NCI-H2171 treated with DMSO at 0.1 percent for 48 hours (cell line): ENCODE measurements around the gene SCN3A.

ENCODE experiments used
- DNase-seq: peaks from one replicate; lab custom pipeline; 2025; lab: John Stamatoyannopoulos, UW

The SCN3A gene

DNA sequence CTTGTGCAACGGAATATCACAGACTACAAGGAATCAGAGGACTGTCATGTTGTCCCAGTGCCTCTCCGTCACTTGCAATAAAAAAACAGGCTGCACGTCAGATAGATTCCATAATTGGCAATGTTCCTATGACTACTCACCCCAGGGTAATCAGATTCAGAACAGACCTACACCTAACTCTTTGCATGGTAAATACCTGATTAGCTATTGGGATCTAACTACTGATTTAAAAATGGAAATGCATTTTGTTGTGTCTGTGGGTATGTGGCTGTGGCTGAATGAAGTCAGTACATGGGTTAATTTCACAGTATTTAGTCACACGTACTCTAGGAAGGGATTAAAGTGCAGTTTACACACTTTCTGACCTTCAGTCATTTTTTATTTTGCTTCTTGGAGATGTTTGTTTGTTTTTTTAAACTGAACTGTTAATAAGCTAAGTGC, 91.7 kb downstream of the SCN3A start:
- DNase-seq = no peak

DNA sequence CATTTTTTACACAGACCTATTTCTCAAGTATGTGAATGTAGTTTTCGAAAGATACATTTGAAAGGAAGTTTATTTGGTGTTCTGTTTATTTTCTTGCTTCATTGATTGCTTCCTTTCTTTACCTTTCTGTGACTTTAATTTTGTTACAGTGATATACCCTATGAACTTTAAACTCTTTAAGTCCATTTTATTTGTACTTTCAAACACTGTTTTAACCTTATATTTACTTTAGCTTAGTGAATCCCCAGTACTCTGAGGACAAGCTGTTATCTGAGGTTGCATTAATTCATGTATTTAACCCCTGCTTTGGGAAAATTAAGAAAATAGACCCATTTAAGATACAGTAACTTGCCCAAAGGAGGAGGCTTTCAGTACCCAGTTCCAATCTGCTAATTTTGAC, 93.5 kb downstream of the SCN3A start:
- no peak for DNase-seq

DNA sequence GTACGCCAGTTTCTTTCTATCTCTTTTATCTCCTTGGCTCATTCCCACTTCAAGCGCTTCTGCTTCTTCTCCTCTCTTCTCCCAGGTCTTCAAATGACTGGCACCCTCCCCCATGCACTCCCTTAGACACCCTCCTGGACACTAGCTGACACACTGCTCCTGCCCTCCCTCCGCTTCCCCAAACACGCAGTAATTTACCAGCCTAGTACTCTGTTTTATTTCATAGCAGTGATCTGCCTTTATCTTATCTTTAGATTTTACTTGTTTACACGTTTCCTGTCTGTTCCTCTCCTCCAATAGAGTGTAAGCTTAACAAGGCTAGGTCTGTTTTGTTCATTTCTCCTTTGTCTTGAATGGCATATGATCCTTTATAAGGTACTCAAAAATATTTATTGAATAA, 93.9 kb downstream of the SCN3A start:
- DNase-seq = no peak

DNA sequence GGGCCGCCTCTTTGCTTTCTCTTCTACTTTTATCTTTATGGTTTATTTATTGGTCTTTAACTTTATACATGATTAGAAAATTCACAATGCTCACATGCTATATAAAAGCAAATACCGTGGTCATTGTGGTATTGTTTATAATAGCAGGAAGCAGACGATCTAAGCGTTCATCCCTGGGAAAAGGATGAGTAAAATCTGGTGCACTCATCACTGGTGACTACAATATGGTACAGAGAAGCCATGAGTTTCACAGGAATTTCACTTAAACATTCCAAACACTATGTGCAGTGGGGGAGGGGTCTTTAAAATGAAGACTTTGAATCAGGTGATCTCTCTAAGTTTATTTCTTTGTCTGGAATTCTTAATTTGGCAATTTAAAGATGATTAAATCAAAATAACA, 97.9 kb downstream of the SCN3A start:
- no peak for DNase-seq

DNA sequence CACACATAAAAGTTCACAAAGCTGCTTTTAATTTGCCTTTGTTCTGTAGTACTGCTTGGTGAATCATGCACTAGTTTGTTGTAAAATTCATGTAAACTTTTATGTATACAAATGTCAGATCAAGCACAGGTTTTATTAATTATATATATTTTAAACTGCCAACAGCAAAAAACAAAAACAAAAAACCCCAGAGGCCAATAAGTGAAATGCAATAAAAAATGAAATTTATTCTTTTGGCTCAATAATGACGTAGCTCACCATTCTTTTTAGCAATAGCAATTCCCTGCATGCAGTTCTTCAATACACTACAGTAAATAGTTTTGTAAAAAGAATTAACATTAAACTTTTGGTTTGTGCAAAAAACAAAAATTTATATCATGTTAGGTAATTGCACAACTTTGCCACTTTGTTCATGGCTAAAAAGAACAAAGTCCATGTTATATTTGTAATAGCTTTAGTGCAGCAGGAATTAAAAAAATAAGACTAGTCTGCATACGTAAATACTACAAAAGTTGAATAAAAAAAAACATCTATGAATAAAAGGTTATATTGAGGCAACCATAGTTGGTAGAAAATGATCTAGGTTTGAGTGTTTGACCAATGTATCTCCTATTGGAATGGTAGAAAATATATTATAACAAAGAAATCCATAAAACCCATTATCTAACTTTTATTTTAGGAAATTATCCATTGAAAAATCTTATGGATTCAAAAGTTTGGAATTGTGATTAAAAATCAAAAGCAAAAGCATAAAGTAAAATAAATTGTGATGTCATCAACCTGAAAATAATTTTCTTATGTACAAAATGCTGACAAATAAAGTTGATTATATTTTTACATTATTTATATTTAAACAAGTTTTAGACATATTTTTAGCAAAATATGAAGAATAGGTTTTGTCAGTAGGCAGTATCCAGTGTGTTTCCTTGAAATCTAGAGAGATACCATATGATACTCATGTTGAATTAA, 115.6 kb downstream of the SCN3A start:
- DNase-seq = no peak

DNA sequence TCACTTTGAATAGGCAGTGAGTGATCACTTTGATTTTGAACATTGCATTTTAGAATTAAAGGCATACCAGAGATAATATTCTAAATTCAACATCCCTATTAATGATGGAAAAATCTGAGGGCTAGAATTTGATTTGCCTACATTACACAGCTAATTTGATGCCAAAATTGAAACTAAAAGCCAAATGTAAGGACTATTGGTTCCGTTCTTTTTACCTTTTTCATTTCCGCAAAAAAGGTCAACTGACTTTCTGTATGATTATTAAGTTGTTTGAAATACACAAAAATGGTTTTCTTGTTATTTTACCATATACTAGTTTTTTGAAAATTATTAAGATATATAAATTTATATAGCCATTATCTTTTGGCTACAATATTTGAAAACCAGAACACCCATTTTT, 117.5 kb downstream of the SCN3A start:
- DNase-seq = no peak

DNA sequence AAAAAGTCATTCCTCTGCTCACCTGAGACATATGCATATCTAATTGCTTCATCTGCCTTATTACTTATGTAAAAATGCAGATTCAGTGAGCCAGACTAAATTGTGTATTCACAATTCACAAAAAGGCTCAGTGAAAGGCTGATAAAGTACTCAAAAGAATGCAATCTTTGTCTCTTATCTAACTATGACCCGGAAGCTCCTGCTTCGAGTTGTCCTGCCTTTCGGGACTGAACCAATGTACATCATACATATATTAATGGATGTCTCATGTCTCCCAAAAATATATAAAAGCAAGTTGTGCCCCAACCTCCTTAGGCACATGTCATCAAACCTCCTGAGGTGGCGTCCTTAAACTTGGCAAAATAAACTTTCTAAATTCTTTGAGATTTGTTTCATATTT, 120.5 kb downstream of the SCN3A start:
- DNase-seq = no peak

DNA sequence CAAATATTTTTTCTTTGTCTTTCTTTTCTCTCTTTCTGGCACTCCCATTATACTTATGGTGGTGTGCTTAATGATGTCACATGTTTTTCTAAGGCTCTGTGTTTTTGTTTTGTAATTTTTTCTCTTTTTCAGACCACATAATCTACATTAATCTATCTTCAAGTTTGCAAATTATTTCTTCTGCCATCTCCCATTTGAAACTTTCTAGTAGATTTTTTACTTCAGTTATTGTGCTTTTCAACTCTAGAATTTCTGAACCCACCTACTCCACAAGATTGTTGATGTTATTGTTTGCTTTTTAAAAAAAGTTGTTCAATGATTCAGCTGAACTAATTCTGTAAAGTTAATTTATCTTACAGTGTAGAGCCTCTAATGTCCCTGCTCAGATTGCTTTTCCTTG, 121.4 kb downstream of the SCN3A start:
- DNase-seq = no peak

DNA sequence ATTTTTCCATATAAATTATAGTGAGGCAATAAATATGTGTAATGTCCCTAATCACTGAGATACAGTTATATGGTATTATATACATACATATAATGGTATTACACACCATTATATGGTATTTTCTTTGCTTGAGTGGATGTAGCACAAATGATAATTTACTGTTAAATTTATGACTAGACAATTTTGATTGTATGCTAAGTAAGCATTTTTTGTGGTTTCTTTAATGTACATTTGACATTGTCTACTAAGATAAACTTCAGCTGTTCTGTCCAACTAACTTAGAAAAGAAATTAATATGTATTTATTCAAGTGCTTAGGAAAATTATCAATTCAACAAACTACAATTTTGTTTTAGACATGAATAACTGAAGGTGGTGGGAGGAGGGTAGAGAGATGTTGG, 122.6 kb downstream of the SCN3A start:
- DNase-seq = no peak

DNA sequence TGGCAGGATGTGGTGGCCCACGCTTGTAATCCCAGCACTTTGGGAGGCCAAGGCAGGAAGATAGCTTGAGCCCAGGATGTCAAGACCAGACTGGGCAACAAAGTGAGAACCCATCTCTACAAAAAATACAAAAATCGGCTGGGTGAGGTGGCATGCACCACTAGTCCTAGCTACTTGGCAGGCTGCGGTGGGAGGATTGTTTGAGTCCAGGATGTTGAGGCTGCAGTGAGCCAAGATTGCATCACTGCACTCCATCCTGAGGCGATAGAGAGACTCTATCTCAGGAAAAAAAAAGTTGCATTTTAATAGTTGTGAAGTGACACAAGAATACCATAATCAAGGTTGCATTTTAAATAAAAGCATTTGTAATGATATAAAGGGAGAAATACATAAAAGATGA, 124.4 kb downstream of the SCN3A start:
- DNase-seq = no peak

DNA sequence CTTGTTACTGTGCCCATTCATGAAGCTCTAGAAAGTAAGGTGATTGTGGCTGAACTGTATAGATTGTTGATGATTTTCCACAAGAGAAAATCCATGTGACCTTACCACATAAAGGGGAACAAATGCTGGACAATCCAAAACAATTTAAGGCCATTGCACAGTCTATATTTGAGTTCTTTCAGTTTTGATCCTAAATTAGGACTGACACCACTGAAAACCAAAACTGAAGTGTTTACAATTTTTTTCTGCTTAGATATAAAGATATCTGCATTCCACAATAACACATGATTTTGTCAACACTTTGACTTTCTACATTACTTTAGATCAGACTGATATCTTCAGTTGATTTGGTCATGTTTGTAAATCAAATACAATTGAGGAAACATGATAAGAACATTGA, 124.9 kb downstream of the SCN3A start:
- no peak for DNase-seq

DNA sequence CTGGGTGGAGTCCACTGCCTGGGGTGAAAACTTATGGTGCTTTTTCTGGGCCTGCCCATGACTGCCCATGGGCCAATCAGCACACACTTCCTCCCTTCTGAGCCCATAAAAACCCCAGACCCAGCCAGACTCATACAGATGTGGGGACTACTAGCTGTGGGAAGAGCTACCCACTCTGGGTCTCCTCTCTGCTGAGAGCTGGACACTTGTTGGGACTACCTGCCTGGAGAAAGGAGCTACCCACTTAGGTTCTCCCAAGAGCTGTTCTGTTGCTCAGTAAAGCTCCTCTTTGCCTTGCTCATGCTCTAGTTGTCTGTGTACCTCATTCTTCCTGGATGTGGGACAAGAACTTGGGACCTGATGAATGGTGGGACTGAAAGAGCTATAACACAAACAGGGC, 129.0 kb downstream of the SCN3A start:
- no peak for DNase-seq

DNA sequence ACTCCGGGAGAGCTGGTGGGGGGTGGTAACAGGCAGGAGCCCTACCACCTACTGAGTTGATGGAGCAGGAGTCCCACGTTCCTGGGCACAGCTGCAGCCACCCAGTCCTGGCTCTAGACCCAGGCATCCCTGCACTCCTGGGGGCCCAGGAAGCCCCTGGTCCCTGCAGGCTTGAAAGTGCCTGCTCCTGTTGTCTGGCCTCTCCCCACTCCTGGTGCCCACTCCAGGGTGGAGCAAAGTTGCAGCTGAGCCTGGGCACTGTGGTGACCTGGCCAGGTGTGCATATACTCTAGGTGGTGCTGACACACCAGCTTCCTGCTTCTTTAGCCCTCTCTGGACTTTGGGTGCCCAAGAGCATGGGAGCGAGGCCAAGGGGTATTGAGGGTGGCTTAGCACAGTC, 129.5 kb downstream of the SCN3A start:
- no peak for DNase-seq

DNA sequence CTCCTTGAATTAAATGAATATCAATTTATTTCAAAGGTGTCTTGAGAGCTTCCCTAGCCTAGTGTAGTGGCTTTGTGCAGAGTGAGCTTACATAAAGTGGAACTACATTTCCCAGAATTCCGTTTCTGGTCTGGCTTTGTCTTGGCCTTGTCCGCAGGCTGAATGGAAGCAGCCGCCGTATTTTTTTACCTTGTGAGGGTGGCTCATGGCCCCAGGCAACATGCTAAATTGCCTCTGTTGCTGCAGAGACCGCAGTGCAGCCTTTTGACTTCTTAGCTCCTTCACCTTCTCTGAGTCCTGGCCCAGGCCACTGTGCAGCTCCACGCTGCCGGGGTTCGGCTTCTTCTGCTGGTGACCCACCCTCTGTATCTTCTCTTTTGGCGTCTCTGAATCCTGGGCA, 133.8 kb downstream of the SCN3A start:
- no peak for DNase-seq

DNA sequence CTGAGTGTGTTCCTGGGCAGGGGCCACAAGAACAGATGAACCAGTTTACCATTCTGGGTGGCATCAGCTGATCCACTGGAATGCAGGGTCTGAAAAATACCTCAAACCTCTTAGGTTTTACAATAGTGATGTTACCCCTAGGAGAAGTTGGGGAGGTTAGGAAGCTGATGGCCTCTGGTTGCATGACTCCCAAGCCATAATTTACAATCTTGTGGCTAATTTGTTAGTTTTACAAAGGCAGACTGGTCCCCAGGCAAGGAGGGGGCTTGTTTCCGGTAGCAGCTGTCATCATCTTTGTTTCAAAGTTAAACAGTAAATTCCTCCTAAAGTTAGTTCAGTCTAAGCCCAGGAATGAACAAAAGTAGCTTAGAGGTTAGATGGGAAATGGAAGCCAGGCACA, 134.7 kb downstream of the SCN3A start:
- DNase-seq = no peak

DNA sequence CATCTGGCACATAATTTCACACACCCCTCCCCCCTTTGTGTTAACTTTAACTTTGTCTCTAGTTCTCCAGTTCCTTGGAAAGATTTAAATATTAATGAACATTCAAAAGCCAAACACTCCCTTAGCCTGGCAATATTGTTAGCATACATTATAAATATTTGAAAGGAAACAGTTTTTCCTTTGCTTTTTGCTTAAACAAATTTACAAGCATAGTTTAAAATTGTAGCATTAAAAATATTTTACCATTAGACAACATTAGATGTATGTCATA, 135.4 kb downstream of the SCN3A start:
- no peak for DNase-seq

DNA sequence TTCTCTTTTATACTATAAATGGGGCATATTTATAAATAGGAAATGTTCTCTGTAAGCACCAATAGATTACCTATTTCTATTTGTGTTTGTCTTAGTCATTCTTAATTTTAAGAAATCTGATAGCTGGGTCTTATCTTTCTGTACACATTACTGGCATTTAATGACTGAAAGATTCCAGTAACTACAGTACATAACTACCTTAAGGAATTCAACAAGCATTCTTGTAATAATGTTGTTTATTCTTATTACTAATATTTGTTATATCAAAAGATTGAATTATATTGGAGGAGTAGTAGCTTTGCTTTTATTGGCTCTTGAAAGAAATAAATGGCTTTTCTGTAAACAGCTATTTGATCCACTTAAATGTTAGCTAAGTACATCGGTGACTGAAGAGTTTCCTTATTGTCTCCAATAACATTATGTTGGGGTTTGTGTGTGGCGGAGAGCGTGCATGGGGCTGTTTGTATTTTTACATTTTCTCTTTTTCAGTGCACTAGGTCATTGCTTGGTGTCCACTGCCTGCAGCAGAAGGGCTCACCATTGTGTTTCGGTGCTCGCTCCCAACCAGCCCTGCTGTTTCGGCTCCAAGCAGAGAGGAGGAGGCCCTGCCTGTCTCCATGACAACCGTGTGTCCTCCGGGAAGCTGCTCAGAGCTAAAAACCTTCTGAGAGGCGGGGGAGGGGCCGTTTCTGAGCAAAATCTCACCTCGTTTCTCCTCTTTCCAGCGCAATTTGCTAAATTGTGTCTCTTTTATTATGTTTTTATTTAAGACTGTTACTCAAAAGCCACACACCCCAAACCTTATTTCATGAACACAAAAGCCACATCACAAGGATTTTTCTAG, 136.0 kb downstream of the SCN3A start:
- DNase-seq = peak; percentile 92

DNA sequence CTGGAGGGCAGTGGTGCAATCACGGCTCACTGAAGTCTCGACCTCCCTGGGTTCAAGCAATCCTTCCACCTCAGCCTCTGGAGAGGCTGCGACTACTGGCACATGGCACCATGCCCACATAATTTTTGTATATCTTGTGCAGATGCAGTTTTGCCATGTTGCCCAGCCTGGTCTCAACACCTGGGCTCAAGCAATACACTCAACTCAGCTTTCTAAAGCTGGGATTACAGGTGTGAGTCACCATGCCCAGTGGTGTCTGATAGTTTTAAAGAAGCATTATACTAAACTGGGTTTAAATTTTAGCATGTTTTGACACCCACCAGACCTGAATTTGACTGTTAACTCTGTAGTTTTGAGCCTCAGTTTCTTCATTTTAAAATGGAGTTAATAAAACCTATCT, 139.1 kb downstream of the SCN3A start:
- DNase-seq = no peak

DNA sequence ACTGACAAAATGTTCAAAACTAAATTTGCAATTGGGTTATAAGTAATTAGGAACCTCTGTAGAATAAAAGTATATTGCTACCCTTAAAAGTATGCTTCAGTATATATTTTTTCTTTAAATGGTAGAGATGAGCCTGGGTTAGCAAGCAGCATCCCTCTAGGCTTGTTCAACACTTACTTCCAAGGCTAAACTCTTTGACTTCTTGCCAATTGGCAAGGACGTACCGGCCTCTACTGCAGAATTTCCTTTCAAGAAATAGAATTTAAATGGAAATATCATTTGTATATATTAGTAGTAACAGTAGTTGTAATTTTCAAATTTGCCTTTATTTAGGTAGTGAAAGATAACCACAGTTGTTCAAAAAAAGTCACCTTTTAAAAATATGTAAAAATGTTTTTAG, 143.4 kb downstream of the SCN3A start:
- no peak for DNase-seq

DNA sequence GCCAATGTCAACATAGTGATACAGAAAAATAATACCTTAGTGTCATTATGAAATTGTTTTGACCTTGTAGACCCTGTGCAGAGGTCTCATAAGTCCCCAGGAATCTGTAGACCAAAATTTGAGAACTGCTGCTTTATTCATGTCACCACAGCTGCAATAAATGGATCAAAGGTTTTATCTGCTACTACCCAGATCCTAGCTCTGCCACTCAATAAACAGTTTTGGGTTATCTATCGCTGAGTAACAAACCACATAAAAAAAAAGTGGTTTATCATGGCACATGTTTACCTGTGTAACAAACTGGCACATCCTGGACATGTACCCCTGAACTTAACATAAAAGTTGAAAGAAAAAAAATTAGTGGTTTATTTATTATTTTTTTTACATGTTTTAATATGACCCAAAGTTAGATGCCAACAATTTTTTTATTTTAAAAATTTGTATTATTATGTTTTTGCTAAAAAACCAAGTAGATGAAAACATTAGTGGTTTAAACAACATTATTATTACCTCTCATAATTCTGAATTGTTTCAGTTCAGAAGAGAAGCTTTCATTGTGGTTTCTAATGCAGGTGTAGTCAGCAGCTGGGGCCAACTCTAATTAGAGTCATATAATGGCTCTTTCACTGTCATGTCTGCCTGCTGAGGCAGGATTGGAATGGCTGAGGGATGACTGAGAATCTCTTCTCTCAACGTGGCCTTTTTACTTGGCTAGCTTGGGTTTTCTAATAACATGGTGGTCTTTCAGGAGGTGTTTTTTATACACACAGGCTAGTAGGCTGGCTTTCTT, 145.2 kb downstream of the SCN3A start:
- no peak for DNase-seq

DNA sequence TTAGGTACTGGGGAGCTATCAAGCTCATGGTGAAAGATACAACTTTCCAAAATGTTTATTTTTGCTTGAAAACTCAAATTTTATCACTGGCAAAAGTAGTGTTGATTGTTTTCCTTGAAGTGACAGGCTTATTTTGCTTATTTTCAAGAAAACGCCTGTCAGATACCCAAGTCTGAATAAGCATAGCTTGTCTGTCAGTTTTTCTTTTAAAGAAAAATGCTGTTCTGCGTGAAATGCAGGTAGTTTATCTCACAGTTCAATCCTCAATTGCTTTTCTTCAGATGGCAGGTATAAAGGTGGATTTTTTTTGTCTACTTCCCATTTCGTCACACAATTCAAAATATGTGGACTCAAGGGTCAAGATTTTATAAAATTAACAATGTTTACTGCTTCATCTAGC, 145.9 kb downstream of the SCN3A start:
- no peak for DNase-seq

DNA sequence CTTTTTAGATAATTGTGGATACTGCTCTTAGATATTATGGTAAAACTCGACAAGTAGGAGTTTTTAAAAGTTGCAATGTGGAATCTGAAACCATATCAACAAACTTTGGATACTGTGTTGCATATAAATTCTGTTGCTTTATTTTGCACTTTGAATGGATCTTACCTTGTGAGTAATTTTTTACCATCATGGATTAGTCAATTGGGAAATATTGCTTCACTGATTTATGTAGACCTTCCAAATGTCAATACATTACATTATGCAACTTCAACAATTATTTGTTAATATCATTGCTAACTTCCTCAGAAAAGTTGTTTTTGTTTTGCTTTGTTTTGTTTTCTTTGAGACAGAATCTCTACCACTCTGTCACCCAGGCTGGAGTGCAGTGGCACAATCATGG, 146.5 kb downstream of the SCN3A start:
- no peak for DNase-seq

DNA sequence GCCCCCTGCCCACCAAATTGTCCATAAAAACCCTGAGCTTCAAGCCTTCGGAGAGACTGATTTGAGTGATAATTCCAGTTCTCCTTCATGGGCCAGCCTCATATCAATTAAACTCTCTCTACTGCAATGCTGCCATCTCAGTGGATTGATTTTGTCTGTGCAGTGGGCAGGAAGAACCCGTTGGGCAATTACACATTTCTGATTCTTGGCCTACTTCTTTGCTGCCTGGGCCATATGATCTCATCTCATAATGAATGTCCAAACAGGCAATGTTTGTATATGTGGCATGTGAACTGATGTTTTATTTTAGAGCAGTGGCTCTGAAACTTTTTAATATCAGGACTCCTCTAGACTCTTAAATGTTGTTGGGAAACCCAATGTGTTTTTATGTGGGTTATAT, 147.3 kb downstream of the SCN3A start:
- no peak for DNase-seq
